Measurements from ENCODE around the gene RNF144A.

DNA sequence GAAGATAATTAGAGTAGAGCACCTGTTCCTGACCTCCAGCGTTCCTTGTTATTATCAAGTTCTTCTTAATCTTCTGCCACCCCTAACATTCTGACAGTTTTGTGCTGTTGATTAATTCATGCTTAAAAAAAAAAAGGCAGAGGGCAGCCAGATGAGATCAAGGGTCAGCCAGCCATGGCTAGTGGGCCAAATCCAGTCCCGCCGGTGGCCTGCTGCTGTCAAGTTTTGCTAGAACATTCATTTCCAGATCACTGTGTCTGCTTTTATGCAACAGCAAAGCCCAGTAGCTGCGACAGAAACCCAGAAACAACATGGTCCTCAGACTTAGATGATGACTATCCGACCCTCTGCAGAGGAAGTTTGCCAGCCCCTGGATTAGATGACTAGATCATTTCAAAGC, 101.6 kb downstream of the RNF144A start:
- TF ChIP-seq CTCF (IDR thresholded peaks at IDR 0.05) = no peak
- no peak for TF ChIP-seq POLR2A (IDR thresholded peaks at IDR 0.05)
- no peak for TF ChIP-seq POLR2AphosphoS5 (IDR thresholded peaks at IDR 0.05)

Measured in breast epithelium (tissue), 3 donors.